ENCODE results near the gene USP51. TPM values are rescaled to one million over a fixed set of nuclear protein-coding genes. Genes with fewer than 3 reads are reported as not detected.

Gene USP51
- total RNA-seq, 1 experiment from 2014 or later: not detected

GRCh38 chrX:55487143-55487542 is 2.5 kb downstream of the USP51 start:
- TF ChIP-seq ZNF274 (IDR thresholded peaks at IDR 0.05; ENCODE audit: low read depth, low read length) (no peak), POLR2A (IDR thresholded peaks at IDR 0.05; ENCODE audit: borderline replicate concordance, extremely low read depth, insufficient read depth, insufficient read length) (no peak), SRF (IDR thresholded peaks at IDR 0.05; ENCODE audit: low read depth) (no peak), EGR1 (IDR thresholded peaks at IDR 0.05; ENCODE audit: low read depth) (no peak), CBX3 (IDR thresholded peaks at IDR 0.05; ENCODE audit: low read depth) (no peak), EZH2 (IDR thresholded peaks at IDR 0.05) (no peak), FOSL1 (IDR thresholded peaks at IDR 0.05; ENCODE audit: low read depth) (no peak), CEBPB (IDR thresholded peaks at IDR 0.05; ENCODE audit: low read depth) (no peak), YY1 (IDR thresholded peaks at IDR 0.05; ENCODE audit: extremely low read depth, insufficient replicate concordance, low read depth, low read length) (no peak), ATF3 (IDR thresholded peaks at IDR 0.05) (no peak), ZBTB33 (IDR thresholded peaks at IDR 0.05; ENCODE audit: extremely low read depth, insufficient replicate concordance, low read length) (no peak), TCF7L2 (IDR thresholded peaks at IDR 0.05; ENCODE audit: borderline replicate concordance, extremely low read depth, insufficient read depth, insufficient read length) (no peak), JUND (IDR thresholded peaks at IDR 0.05) (no peak), ELF1 (IDR thresholded peaks at IDR 0.05; ENCODE audit: borderline replicate concordance, low read depth) (no peak)
- no peak overlapping the region for H3K4me2 ChIP-seq (ENCODE audit: low read length)
- H3K9me3 ChIP-seq (ENCODE audit: control insufficient read depth in 1 of 2, insufficient read depth in 1 of 2, low read depth in 1 of 2, low read length in 2 of 2): no peaks in the 10 kb centered on the region
- H3K9ac ChIP-seq (ENCODE audit: low read length): no peak overlapping the region
- H3K4me3 ChIP-seq (replicated peaks in 1 of 2; ENCODE audit: low read depth in 1 of 2, low read length in 2 of 2): no peak overlapping the region
- no peaks in the 10 kb centered on the region for H3K36me3 ChIP-seq (ENCODE audit: control insufficient read depth in 1 of 2, insufficient read depth in 2 of 2, low read length in 2 of 2)
- RAD21 ChIA-PET (ENCODE audit: low non-redundant PET in 1 of 2, low total read pairs in 2 of 2, uncharacterized antibody in 2 of 2, unreplicated experiment in 2 of 2): no interaction called here
- CTCF ChIA-PET: no interaction called here
- H3K79me2 ChIP-seq (ENCODE audit: insufficient read depth, low read length): no peaks in the 10 kb centered on the region
- POLR2A ChIA-PET: no interaction called here
- no peak overlapping the region for H3K27ac ChIP-seq (ENCODE audit: low read depth, low read length)
- no peaks in the 10 kb centered on the region for H3K27me3 ChIP-seq (ENCODE audit: insufficient read depth, low read length)
- H4K20me1 ChIP-seq (ENCODE audit: insufficient read depth): no peaks in the 10 kb centered on the region
- intact Hi-C loops (cut with micrococcal nuclease): no loop called here
- DNase-seq (ENCODE audit: low read depth, low spot score) (no peak), ATAC-seq (no peak)
- H3K9me2 ChIP-seq (ENCODE audit: insufficient read depth): no peaks in the 10 kb centered on the region
- BruUV-seq (replicated peaks): no TSS peak
- no peaks in the 10 kb centered on the region for H3K4me1 ChIP-seq (ENCODE audit: control insufficient read depth in 1 of 2, insufficient read depth in 2 of 2, low read length in 2 of 2)
- H2AFZ ChIP-seq (ENCODE audit: low read depth, low read length, poor library complexity, severe bottlenecking): no peak overlapping the region
